HG03457 (cell line): Measurements from ENCODE around the gene FAM107B.
A peak's percentile ranks its signal among the peaks of the same experiment; 100 is the strongest.
"Not testable (repeated sequence)": the region's sequence is repeated elsewhere in the genome, so short reads cannot be mapped to it uniquely, and the experiment has no call there.

ENCODE experiments used
- ATAC-seq: cut with Tn5 transposase; IDR thresholded peaks from one replicate; pipeline ENCODE4 v1.9.1; 2021; ENCODE audit warnings: moderate number of reproducible peaks; ENCODE audit not compliant: unreplicated experiment

Gene FAM107B

DNA sequence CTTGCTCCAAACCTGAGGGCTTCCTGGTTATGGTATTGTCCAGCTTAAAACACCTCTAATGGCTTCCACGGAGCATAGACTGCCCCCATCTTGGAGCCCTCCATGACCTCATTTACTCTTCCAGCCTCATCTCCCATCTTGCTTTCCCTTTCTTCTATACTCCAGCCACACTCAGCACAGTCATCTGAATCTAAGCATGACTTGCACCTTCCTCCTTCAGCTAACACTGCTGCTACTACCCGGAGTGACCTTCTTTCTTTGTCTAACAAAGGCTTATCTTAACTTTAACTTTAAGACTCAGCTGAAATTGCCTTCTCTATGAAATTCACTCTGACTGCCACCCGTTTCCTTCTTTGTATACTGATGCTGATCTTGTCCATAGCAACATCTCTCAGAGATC, 135.1 kb downstream of the FAM107B start:
- no peak for ATAC-seq

- ATAC-seq: no peak
Measured at GRCh38 chr10:14635043-14635710, 139.5 kb downstream of the FAM107B start.

- ATAC-seq: not testable (repeated sequence)
Measured at GRCh38 chr10:14634572-14634971, 140.1 kb downstream of the FAM107B start.

GRCh38 chr10:14625765-14626525, 148.8 kb downstream of the FAM107B start:
- ATAC-seq: no peak

DNA sequence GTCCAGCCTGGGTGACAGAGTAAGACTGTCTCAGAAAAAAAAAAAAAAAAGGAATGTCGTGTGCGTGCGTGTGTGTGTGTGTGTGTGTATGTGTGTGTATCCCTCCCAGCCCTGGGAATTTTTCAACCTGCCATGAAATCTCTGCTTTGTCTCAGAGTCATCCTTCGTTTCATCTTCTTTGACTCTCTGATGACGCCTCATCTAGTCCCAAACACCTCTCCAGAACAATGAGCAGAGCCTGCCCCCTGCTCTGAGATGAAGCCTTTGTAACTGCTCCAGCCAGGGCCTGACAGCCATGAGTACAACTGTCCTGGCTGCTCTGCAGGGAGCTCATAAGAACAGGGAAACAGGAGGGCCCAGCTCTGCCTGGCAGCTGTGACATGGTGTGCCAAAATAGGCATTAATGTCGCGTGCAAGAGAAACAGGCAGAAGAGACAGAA, 149.5 kb downstream of the FAM107B start:
- ATAC-seq: no peak

DNA sequence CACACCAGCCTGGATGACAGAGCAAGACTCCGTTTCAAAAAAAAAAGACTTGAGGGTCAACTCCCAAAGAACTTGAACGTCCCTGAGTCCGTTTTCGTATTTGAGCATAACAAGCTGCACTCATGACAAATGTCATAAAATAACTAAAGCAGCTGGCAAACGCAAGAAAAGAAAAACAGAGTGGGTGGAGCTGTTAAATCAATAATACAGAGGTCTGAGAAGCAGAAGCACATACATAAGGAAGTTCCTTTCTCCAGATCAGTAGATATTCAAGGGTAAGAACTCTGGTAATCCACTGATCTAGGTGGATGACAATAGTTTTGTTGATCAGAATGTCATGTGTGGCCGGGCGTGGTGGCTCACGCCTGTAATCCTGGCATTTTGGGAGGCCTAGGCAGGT, 150.1 kb downstream of the FAM107B start:
- ATAC-seq: no peak

DNA sequence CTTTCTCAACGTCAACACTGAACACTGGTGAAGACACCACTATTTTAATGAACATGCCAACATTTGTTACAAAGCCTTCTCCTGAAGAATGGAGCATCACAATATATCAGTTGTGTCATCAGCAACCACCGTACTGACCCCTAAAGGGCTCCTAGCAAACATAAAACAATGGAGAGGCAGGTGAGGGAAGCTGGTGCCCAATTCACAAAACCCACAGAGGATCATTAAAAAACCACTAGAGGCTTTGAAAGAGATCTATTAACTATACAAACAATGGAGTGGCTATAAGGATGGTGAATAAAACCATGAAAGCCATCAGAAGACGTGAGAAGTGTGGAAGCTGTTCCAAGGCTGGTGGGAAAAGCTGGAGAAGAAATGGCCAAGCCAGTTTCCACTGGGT, 150.8 kb downstream of the FAM107B start:
- ATAC-seq: no peak

GRCh38 chr10:14621037-14621436, 153.7 kb downstream of the FAM107B start:
- ATAC-seq: no peak

- no peak for ATAC-seq
Measured at GRCh38 chr10:14618674-14619073, 156.0 kb downstream of the FAM107B start.

DNA sequence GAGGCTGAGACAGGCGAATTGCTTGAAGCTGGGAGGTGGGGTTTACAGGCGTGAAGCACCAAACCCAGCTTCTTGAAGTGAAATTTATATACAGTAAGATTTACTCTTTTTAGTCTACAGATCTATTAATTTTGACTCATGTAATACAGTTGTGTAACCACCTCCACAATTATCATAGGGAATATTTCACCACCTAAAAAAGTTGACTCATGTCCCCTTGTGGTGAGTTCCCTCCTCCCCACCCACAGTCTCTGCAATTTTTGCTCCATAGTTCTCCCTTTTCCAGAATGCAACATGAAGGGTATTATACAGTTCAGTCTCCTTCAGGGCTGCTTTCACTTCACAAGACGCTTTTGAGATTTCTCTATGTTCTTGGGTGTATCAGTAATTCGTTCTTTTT, 156.8 kb downstream of the FAM107B start:
- ATAC-seq: no peak

DNA sequence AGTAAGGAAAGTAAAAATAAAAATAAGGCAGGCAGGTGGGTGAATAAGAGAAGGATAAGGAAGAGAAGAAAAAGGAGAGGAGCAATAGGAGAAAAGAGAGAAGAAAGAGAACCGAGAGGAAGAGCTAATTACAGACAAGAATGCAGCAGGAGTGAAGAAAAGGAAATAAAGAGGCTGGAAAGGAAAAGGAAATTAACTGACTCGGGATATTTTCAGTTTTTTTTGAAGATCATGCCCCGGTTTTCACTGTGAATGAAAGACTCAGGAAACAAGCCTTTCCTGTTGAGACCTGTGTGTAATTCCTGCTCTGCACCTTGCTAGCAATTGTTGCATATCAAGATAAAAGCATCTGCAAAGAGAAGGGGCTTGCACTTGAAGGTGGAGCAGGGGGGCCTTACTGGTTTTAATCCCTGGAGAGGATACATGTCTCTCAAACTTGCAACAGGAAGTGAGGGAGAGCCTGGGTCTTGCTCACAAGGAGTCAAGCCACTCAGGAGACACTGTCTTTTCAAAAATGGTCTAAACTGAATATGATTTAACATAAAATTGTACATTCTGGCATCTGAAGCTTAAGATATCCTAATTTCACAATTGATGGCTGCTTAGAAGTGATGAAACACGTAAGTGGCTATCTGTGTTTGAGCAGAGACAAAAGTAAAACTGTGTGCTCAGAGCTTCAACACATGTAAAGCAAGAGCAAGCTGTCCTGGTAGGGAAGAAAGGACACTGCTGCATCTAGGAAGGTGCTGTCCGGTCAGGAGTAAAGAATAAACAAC, 157.6 kb downstream of the FAM107B start:
- no peak for ATAC-seq

DNA sequence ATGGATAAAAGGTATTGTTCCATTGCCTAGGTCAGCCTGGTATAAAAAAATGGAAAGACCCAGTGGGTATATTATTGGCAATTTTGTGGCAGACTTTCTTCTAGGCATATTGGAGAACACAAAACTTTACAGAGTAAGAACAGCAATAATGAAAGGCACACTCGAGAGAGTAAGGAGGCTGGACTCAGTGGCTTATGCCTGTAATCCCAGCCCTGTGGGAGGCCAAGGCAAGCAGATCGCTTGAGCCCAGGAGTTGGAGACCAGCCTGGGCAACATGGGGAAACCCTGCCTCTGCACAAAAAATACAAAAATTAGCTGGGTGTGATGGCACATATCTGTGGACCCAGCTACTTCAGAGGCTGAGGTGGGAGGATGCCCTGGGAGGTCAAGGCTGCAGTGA, 158.2 kb downstream of the FAM107B start:
- ATAC-seq: no peak

DNA sequence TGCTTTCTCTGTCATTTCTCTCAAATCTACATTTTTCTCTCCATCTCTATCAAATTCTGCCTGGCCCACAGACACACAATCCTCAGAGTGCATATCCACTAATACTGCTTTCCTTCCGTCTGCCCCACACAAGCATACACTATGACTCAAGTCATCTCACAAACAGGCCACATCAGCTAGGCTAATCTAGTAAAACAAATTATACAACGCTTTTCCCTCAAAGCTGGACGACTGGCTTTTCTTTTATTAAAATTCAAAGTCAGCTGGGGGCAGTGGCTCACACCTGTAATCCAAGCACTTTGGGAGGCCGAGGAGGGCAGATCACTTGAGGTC, 161.1 kb downstream of the FAM107B start:
- ATAC-seq: no peak

- ATAC-seq: no peak
Measured at GRCh38 chr10:14612873-14613587, 161.7 kb downstream of the FAM107B start.

DNA sequence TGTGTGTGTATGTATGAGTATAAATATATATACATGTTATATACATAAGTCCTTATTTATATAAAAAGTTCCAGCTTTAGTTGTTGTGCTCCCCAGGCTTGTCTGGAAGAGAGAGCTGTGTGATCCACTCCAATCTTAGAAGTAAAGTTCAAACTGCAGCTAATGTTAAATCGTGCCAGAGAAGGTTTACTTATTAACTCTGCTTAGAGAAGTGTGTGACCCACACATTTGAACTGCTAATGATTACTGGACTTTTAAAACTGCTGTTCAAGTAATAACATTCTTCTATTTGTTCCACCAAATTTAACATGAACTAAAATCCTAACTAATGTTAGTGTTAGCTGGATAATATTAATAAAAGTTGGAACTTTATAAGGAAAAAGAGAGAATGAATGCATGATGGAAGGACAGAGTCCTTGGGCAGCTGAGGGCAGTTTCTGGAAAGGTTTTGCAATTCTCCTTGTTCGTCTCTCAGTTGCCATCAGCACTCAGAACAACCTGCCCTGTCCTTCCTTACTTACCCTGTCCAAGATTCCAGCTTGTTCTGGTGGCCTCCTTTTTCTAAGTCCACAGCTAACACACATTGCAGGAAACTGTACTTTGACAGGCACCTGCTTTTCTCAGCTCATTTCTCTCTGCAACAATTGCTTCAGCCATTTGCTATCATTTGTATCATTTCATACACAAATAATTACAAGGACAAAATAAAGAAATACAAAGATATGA, 162.6 kb downstream of the FAM107B start:
- ATAC-seq: no peak

GRCh38 chr10:14609178-14609577, 165.5 kb downstream of the FAM107B start:
- no peak for ATAC-seq

GRCh38 chr10:14608381-14609001, 166.2 kb downstream of the FAM107B start:
- ATAC-seq: no peak

- ATAC-seq: no peak
Measured at GRCh38 chr10:14606633-14607032, 168.1 kb downstream of the FAM107B start.

- ATAC-seq: peak; percentile 30
Measured at GRCh38 chr10:14605231-14605925, 169.3 kb downstream of the FAM107B start.
